Prostate gland (tissue), 2 donors: ENCODE data around the gene ABCG1. TPM values are rescaled to one million over a fixed set of nuclear protein-coding genes. Genes with fewer than 3 reads are reported as not detected.

ENCODE experiments used
- DNase-seq: peaks from one replicate; pipeline ENCODE4 v3.0.0-alpha.2; 2019; ENCODE audit warnings: low spot score
- H3K27ac ChIP-seq, 2 donors: fragments of 200-600 bp; sonication (generic); 2 replicates each; pipeline ENCODE4 v1.5.1; 2017 to 2019
- H3K27me3 ChIP-seq: fragments of 200-600 bp; sonication (generic); replicated peaks from 2 replicates; pipeline ENCODE4 v1.5.1; 2019; ENCODE audit not compliant: insufficient read depth
- H3K36me3 ChIP-seq, 2 donors: fragments of 200-600 bp; sonication (generic); 1 replicate in 1 of 2; 2 replicates in 1 of 2; pipeline versions ENCODE4 v1.5.1 to v1.8.1; 2017 to 2019
- H3K4me1 ChIP-seq: fragments of 200-600 bp; sonication (generic); replicated peaks from 2 replicates; pipeline ENCODE4 v1.5.1; 2019
- H3K4me3 ChIP-seq, 2 donors: fragments of 200-600 bp; sonication (generic); 2 replicates each; pipeline ENCODE4 v1.5.1; 2017 to 2019
- H3K9me3 ChIP-seq: fragments of 200-600 bp; sonication (generic); 2 replicates; pipeline ENCODE4 v1.5.1; 2017
- POLR2A ChIP-seq: fragments of 450-650 bp; IDR thresholded peaks from one replicate; pipeline ENCODE4 v1.6.1; 2016; ENCODE audit warnings: antibody characterized with exemption, mild to moderate bottlenecking
- POLR2AphosphoS5 ChIP-seq: sonication (generic); formaldehyde crosslinking; IDR thresholded peaks from one replicate; pipeline ENCODE4 v1.6.1; 2017; ENCODE audit warnings: antibody characterized with exemption
- WGBS: methylation state at CpG from one replicate; pipeline ENCODE4 v1.1.5; 2018; 5-methylcytosine and 5-hydroxymethylcytosine counted together
- intact Hi-C: fragments of 100-400 bp; cut with DNase I; formaldehyde crosslinking; loops from one replicate; pipeline ENCODE4 v1.14.2; 2022
- total RNA-seq, 2 donors: library from RNA; depleted of rRNA; stranded (reverse); fragments of >200 nt; gene quantifications; one replicate each; pipeline ENCODE4 v1.1.0, GENCODE V29; 2016
- TF ChIP-seq, protein P1 (sequence below), 4 experiments: fragments of 200-600 bp in 2 of 4; fragments of 450-650 bp in 2 of 4; sonication (generic) in 2 of 4; IDR thresholded peaks; 1 replicate in 3 of 4; 2 replicates in 1 of 4; pipeline ENCODE4 v1.5.1; 2016 to 2019; ENCODE audit warnings: antibody characterized with exemption in 4 of 4, mild to moderate bottlenecking in 2 of 4, moderate library complexity in 2 of 4

ABCG1 gene
- total RNA-seq, 2 donors from 2014 or later: 22.7 to 28.3 TPM

DNA sequence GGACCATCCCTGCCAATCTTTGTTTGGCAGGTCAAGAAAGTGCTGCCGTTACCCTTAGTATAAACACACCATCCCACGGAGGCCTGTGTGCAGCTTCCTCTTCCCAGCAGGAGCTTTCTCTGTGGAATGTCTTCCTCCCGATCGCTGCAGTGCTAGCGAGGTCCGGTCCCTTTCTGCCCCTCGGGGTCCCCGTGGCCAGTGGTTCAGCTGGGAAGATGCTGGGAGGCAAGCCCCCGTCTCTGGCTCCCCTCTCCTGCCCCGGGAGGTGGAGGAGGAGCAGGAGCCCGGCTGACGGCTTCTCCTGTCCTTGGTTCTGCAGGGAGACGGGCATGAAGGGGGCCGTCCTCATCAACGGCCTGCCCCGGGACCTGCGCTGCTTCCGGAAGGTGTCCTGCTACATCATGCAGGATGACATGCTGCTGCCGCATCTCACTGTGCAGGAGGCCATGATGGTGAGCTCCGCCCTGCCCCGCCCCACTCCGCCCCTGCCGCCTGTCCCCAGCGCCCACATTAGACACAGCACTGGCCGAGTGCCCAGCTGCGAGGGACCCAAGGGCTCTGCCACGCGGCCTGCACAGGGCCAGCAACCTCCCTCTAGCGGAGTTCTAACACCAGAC lies 54.2 kb downstream of the ABCG1 start:
- H3K4me3 ChIP-seq: no peak overlapping the region
- H3K4me1 ChIP-seq: no peaks in the 10 kb centered on the region
- no peak overlapping the region for H3K27ac ChIP-seq
- TF ChIP-seq POLR2A: no peak
- no peak for TF ChIP-seq POLR2AphosphoS5
- TF ChIP-seq, protein P1, sequence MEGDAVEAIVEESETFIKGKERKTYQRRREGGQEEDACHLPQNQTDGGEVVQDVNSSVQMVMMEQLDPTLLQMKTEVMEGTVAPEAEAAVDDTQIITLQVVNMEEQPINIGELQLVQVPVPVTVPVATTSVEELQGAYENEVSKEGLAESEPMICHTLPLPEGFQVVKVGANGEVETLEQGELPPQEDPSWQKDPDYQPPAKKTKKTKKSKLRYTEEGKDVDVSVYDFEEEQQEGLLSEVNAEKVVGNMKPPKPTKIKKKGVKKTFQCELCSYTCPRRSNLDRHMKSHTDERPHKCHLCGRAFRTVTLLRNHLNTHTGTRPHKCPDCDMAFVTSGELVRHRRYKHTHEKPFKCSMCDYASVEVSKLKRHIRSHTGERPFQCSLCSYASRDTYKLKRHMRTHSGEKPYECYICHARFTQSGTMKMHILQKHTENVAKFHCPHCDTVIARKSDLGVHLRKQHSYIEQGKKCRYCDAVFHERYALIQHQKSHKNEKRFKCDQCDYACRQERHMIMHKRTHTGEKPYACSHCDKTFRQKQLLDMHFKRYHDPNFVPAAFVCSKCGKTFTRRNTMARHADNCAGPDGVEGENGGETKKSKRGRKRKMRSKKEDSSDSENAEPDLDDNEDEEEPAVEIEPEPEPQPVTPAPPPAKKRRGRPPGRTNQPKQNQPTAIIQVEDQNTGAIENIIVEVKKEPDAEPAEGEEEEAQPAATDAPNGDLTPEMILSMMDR (IDR thresholded peaks at IDR 0.05): no peak
- H3K27me3 ChIP-seq: no peaks in the 10 kb centered on the region
- DNase-seq: no peak
- 87% methylated on average over 29 of the region's 29 CpGs for WGBS
- H3K36me3 ChIP-seq: no peaks in the 10 kb centered on the region
- intact Hi-C loops: no loop called here
- H3K9me3 ChIP-seq: no peaks in the 10 kb centered on the region

GRCh38 chr21:42276076-42276475 lies 57.1 kb downstream of the ABCG1 start:
- Histone ChIP-seq H3K4me1 (no peaks in the 10 kb centered on the region), H3K27ac (no peak overlapping the region), H3K36me3 (no peaks in the 10 kb centered on the region), H3K4me3 (no peak overlapping the region), H3K27me3 (no peaks in the 10 kb centered on the region), H3K9me3 (no peaks in the 10 kb centered on the region)
- TF ChIP-seq POLR2AphosphoS5: peak; percentile 58
- TF ChIP-seq, protein P1 (IDR thresholded peaks at IDR 0.05): no peak
- intact Hi-C loops: no loop called here
- 35% methylated on average over 13 of the region's 13 CpGs for WGBS
- peak; percentile 57 for DNase-seq

DNA sequence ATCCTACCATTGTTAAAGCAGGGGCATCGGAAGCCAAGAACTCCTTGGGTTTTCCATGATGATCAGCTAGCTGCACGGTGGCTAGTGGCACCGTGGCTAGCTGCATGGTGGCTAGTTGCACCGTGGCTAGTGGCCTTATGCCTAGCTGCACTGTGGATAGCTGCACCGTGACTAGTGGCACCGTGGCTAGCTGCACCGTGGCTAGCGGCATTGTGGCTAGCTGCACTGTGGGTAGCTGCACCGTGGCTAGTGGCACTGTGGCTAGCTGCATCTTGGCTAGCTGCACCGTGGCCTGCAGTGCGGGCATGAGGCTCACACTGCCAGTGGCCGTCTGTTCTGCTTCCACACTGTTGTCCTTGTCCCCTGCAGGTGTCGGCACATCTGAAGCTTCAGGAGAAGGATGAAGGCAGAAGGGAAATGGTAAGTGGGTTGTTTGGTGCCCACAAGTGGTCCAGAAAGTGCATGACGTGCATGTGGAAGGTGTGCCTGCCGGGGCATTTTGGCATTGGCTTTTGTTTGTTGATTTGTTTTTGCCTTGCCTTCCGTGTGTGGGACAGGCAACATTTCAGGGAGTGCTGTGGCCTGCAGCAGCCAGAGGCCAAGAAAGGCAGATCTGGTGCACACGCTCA lies 57.7 kb downstream of the ABCG1 start:
- Histone ChIP-seq H3K36me3 (no peaks in the 10 kb centered on the region), H3K4me3 (no peak overlapping the region), H3K9me3 (no peaks in the 10 kb centered on the region), H3K4me1 (no peaks in the 10 kb centered on the region), H3K27me3 (no peaks in the 10 kb centered on the region), H3K27ac (no peak overlapping the region)
- intact Hi-C loops: no loop called here
- TF ChIP-seq POLR2A (no peak), POLR2AphosphoS5 (no peak)
- TF ChIP-seq, protein P1 (IDR thresholded peaks at IDR 0.05): no peak
- 80% methylated on average over 17 of the region's 17 CpGs for WGBS
- no peak for DNase-seq

- WGBS: 68% methylated on average over 4 of the region's 4 CpGs
- Histone ChIP-seq H3K4me1 (no peaks in the 10 kb centered on the region), H3K27ac (no peak overlapping the region), H3K4me3 (no peak overlapping the region), H3K9me3 (no peaks in the 10 kb centered on the region), H3K27me3 (no peaks in the 10 kb centered on the region), H3K36me3 (no peaks in the 10 kb centered on the region)
- DNase-seq: no peak
- intact Hi-C loops: no loop called here
- TF ChIP-seq, protein P1 (IDR thresholded peaks at IDR 0.05): no peak
- TF ChIP-seq POLR2A (no peak), POLR2AphosphoS5 (no peak)
These were observed 58.7 kb downstream of the ABCG1 start for GRCh38 chr21:42277593-42277992.
